ENCODE measurements around the gene AURKAIP1. TPM values are rescaled to one million over a fixed set of nuclear protein-coding genes. Genes with fewer than 3 reads are reported as not detected.

The AURKAIP1 gene
- total and polyA plus RNA-seq, 2 of the 13 experiments (the other 11 are each of a cell fraction or from before 2014, with no cell fraction given), result 69.5 to 175 TPM

DNA sequence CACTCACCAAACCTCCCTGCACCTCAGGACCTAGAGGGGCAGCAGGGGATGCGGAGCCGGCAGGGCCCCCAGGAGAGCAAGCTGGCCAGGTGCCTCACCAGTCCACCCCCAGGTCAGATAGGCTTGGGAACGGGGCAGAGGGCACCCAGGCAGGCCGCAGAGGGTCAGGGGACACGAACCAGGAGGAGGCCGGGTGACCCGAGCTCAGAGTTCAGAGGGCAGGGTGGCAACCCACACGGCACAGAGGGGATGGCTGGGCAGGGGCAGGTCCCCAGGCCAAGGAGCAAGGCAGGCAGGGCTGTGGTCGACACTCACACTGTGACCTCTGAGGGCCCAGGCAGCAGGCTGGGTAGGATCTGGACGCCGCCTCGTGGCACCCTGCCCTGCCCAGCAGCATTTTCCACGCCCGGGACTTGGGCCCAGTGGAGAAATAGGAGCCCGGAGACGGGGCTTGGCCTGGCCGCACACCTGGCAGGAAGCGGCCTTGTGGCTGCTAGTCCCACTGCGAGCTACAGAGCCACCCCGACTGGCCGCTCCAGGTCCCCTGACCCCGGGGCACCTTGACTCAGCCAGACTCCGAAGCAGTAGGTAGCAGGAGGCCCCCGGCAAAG is 31.1 kb downstream of the AURKAIP1 start:
- Histone ChIP-seq H3K9ac (ENCODE audit: insufficient read depth, low read depth, low read length) (0 out of 2 replicates have a peak overlapping the region, but pooled peaks have one; percentile 39), H3K36me3 (replicated peaks in 1 of 2; ENCODE audit: control insufficient read depth in 1 of 2, insufficient read depth in 2 of 2, low read length in 2 of 2) (peaks cover 9 to 20% of the 10 kb centered on the region in 2 experiments), H2AFZ (ENCODE audit: low read length) (no peak overlapping the region), H3K27me3 (ENCODE audit: control insufficient read depth in 1 of 2, insufficient read depth in 2 of 2, low read length in 2 of 2) (no peaks in the 10 kb centered on the region), H3K4me1 (ENCODE audit: insufficient read depth, low read length) (peaks cover 42% of the 10 kb centered on the region), H3K79me2 (ENCODE audit: insufficient read depth, low read length) (peaks cover 48% of the 10 kb centered on the region), H3K4me3 (replicated peaks in 1 of 3; ENCODE audit: insufficient read depth in 1 of 3, low read depth in 2 of 3, low read length in 3 of 3) (no peak overlapping the region), H3K27ac (ENCODE audit: extremely low read length, insufficient read depth, low read length) (no peak overlapping the region), H3K4me2 (ENCODE audit: low read depth, low read length) (peak overlapping the region; percentile 57; the same call in 1 of the 2 replicates), H3K9me3 (ENCODE audit: low read length) (no peaks in the 10 kb centered on the region), H4K20me1 (ENCODE audit: insufficient read depth, low read length) (peaks cover 29% of the 10 kb centered on the region; the same call in 1 of the 2 replicates)
- WGBS (ENCODE audit: low lambda C conversion rate), result 60% methylated on average over 1 of the region's 24 CpGs
- no peak for DNase-seq (ENCODE audit: low spot score)
- intact Hi-C loops (cut with micrococcal nuclease; ENCODE audit: unreplicated experiment) (loop anchor here (2.0 kb wide), 1 partner anchor 19 kb away; the partner anchor contains the start of genes CPTP and INTS11), in situ Hi-C loops (cut with HindIII; ENCODE audit: extremely low pct_ligation_motif_present, low pct_unique_long_range_greater_than_20kb) (no loop called here)
- CTCF ChIA-PET (ENCODE audit: low intra/inter-chr PET ratio, low total read pairs), result interaction anchor here (2.5 kb wide), 1 partner anchor 28 kb away, joined by 11 read pairs; no protein-coding TSS in a partner anchor
- no peak for ATAC-seq
- POLR2A ChIA-PET, result interaction anchor here (1.0 kb wide), 2 partner anchors 12 to 31 kb away, joined by 3 to 7 read pairs; partner anchors contain the start of gene AURKAIP1
- BruUV-seq (replicated peaks), result no TSS peak
- FAIRE-seq, result no peak
- TF ChIP-seq MTA3 (CRISPR knock-in tag; IDR thresholded peaks at IDR 0.05) (no peak), ZNF788 (CRISPR knock-in tag; IDR thresholded peaks at IDR 0.05; ENCODE audit: borderline replicate concordance) (no peak), JDP2 (CRISPR knock-in tag; IDR thresholded peaks at IDR 0.05; ENCODE audit: borderline replicate concordance) (no peak), HNF4G (IDR thresholded peaks at IDR 0.05; ENCODE audit: borderline replicate concordance, low read depth, low read length) (no peak), HNF4G (CRISPR knock-in tag; IDR thresholded peaks at IDR 0.05; ENCODE audit: borderline replicate concordance, low read depth) (no peak), ZNF235 (CRISPR knock-in tag; IDR thresholded peaks at IDR 0.05; ENCODE audit: borderline replicate concordance) (no peak), ZNF776 (CRISPR knock-in tag; IDR thresholded peaks at IDR 0.05) (no peak), ZNF460 (CRISPR knock-in tag; IDR thresholded peaks at IDR 0.05; ENCODE audit: borderline replicate concordance) (no peak), ZNF563 (CRISPR knock-in tag; IDR thresholded peaks at IDR 0.05) (no peak), HNF4A (CRISPR knock-in tag; IDR thresholded peaks at IDR 0.05) (peak; percentile 13; the same call in 1 of the 2 replicates), REPIN1 (CRISPR knock-in tag; IDR thresholded peaks at IDR 0.05; ENCODE audit: borderline replicate concordance, low read depth) (no peak), ZFP36 (IDR thresholded peaks at IDR 0.05; ENCODE audit: borderline replicate concordance, low read depth, low read length, partially characterized antibody) (no peak), HMG20A (CRISPR knock-in tag; IDR thresholded peaks at IDR 0.05; ENCODE audit: borderline replicate concordance) (no peak), WIZ (CRISPR knock-in tag; IDR thresholded peaks at IDR 0.05) (no peak), ZNF484 (CRISPR knock-in tag; IDR thresholded peaks at IDR 0.05; ENCODE audit: borderline replicate concordance, low read depth) (no peak), ZNF839 (CRISPR knock-in tag; IDR thresholded peaks at IDR 0.05; ENCODE audit: borderline replicate concordance) (no peak), ZNF792 (CRISPR knock-in tag; IDR thresholded peaks at IDR 0.05) (no peak), ETV5 (CRISPR knock-in tag; IDR thresholded peaks at IDR 0.05; ENCODE audit: borderline replicate concordance) (no peak)
- TF ChIP-seq, protein P1, sequence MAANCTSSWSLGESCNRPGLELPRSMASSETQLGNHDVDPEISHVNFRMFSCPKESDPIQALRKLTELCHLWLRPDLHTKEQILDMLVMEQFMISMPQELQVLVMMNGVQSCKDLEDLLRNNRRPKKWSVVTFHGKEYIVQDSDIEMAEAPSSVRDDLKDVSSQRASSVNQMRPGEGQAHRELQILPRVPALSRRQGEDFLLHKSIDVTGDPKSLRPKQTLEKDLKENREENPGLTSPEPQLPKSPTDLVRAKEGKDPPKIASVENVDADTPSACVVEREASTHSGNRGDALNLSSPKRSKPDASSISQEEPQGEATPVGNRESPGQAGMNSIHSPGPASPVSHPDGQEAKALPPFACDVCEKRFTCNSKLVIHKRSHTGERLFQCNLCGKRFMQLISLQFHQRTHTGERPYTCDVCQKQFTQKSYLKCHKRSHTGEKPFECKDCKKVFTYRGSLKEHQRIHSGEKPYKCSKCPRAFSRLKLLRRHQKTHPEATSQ (CRISPR knock-in tag; IDR thresholded peaks at IDR 0.05; ENCODE audit: borderline replicate concordance), result no peak
- TF ChIP-seq, protein P2, sequence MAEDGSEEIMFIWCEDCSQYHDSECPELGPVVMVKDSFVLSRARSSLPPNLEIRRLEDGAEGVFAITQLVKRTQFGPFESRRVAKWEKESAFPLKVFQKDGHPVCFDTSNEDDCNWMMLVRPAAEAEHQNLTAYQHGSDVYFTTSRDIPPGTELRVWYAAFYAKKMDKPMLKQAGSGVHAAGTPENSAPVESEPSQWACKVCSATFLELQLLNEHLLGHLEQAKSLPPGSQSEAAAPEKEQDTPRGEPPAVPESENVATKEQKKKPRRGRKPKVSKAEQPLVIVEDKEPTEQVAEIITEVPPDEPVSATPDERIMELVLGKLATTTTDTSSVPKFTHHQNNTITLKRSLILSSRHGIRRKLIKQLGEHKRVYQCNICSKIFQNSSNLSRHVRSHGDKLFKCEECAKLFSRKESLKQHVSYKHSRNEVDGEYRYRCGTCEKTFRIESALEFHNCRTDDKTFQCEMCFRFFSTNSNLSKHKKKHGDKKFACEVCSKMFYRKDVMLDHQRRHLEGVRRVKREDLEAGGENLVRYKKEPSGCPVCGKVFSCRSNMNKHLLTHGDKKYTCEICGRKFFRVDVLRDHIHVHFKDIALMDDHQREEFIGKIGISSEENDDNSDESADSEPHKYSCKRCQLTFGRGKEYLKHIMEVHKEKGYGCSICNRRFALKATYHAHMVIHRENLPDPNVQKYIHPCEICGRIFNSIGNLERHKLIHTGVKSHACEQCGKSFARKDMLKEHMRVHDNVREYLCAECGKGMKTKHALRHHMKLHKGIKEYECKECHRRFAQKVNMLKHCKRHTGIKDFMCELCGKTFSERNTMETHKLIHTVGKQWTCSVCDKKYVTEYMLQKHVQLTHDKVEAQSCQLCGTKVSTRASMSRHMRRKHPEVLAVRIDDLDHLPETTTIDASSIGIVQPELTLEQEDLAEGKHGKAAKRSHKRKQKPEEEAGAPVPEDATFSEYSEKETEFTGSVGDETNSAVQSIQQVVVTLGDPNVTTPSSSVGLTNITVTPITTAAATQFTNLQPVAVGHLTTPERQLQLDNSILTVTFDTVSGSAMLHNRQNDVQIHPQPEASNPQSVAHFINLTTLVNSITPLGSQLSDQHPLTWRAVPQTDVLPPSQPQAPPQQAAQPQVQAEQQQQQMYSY (CRISPR knock-in tag; IDR thresholded peaks at IDR 0.05), result no peak
